Measurements from ENCODE around the gene CYP2W1.

The CYP2W1 gene

DNA sequence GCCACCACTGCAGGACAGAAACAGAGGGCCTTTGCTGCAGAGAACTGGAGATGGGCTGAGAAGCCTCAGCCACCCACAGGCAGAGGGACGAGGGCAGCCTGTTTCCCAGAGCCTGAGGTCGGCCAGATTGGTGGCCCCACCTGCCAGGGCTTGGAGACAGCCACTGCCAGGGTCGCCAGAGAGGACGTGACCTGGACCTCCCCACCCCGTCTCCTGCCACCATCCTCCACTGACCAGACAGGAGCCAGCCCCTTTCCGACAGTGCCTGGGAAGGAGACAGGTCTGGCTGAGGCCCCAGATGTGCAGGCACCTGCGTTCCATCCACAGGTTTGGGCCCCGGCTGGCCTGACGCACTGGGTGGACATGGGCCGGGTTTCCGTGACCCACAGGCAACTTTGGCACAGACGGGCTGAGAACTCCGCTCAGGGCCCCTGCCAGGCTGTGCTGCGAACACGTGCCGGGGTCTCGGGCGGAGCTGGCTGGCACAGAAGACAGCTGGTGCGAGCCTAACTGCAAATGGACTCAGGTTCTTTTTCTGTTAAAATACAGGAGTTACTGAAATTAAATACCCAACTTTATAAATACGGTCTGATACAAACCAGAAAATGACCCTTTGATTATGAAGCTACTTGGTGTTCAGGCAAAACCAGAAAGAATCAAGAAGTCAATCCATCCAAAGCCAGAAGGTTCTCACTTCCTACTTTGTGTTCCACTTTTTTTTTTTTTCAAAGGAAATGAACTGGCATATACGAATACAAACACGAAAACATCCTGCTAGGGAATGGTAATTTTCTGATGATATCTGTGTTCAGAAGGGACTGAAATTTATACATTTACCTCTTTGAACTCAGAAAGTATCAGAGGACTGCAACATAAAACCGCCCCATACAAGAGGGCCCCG lies 14.5 kb upstream of the CYP2W1 start:
- Mint-ChIP-seq H3K4me3 (no peak overlapping the region), H3K27me3 (no peaks in the 10 kb centered on the region), H3K27ac (peak overlapping the region in 1 of 2 donors; percentile 42), H3K9me3 (no peaks in the 10 kb centered on the region), H3K4me1 (peaks cover 64% of the 10 kb centered on the region)
- ATAC-seq: no peak
- DNase-seq: no peak

DNA sequence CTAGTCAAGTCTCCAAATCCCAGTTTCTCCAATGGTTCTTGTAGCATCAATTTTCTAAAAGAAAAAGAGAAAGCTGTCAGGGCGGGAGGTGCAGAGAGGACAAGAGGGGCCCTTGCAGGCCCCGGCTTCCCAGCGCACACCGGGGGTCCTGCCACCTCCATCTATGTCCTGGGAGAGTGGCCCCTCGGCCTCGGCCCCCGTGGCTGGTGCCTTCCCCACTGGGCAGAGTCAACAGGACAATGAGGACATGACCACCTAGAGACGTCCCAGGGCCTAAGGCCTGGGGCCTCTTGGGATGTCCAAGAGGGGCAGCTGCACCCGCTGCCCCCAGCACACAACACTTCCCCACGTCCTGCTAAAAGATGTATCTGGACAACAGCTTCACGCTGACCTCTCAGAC lies 13.6 kb upstream of the CYP2W1 start:
- DNase-seq (no peak), ATAC-seq (no peak)
- H3K27ac Mint-ChIP-seq: no peak overlapping the region
- H3K4me1 Mint-ChIP-seq: peaks cover 57% of the 10 kb centered on the region
- no peak overlapping the region for H3K4me3 Mint-ChIP-seq
- H3K9me3 Mint-ChIP-seq: no peaks in the 10 kb centered on the region
- no peaks in the 10 kb centered on the region for H3K27me3 Mint-ChIP-seq

GRCh38 chr7:970744-971143 lies 12.2 kb upstream of the CYP2W1 start:
- peaks cover 43% of the 10 kb centered on the region for H3K4me1 Mint-ChIP-seq
- H3K27ac Mint-ChIP-seq: no peak overlapping the region
- no peaks in the 10 kb centered on the region for H3K27me3 Mint-ChIP-seq
- no peak overlapping the region for H3K4me3 Mint-ChIP-seq
- ATAC-seq (no peak), DNase-seq (no peak)
- no peaks in the 10 kb centered on the region for H3K9me3 Mint-ChIP-seq

DNA sequence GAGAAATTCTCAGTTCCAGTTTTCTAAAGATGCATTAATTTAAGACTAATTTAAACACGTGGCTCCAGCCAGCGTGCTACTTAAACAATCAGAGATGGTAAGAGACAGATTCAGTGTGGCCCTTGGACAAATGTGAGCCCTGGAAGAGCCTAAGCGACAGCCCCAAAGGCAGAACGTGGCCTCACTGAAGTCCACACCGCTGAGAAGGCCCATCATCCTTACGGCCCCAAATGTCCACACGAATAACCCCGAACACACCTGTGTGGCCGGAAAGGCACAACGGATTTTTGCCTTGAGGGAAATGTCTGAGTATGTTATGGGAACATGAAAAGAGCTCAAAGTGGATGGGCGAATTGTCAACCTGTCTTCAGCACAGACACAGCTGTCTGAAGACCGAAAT lies 10.9 kb upstream of the CYP2W1 start:
- ATAC-seq (no peak), DNase-seq (no peak)
- peak overlapping the region in 1 of 2 donors; percentile 87 for H3K27ac Mint-ChIP-seq
- H3K27me3 Mint-ChIP-seq: no peaks in the 10 kb centered on the region
- peaks cover 35% of the 10 kb centered on the region for H3K4me1 Mint-ChIP-seq
- H3K4me3 Mint-ChIP-seq: peak overlapping the region in 1 of 2 donors; percentile 13
- H3K9me3 Mint-ChIP-seq: no peaks in the 10 kb centered on the region

DNA sequence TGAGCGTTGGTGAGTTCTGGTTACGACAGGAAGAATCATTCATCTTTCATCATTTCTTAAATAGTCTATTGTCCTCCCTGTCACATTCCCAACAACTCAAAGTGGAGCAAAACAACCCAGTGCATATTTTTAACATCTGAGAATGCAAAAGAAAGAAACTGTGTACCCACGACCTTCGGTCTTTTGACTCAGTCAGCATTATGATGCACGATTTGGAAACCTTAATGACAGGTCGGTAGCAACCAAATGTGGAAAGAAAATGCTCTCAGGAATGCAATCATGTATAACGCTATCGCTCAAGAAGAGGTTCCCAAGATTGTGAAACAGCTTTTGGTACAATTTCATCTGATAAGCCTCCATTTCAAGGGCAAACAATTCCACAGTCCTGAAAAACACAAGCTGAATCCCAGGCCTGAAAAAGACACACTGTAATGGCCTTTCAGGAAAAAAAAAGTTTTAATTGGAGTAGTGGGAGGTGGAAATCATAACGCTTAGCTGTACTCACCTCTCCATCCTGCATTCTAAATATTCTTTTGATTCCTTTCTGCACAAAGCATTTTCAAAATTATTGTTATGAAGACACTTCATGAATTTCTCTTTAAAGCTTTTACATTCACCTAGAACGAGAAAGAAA lies 10.2 kb upstream of the CYP2W1 start:
- no peak for DNase-seq
- Mint-ChIP-seq H3K4me3 (peak overlapping the region; percentile 47 to 56), H3K27ac (no peak overlapping the region), H3K4me1 (peaks cover 35% of the 10 kb centered on the region), H3K27me3 (no peaks in the 10 kb centered on the region), H3K9me3 (no peaks in the 10 kb centered on the region)
- no peak for ATAC-seq

DNA sequence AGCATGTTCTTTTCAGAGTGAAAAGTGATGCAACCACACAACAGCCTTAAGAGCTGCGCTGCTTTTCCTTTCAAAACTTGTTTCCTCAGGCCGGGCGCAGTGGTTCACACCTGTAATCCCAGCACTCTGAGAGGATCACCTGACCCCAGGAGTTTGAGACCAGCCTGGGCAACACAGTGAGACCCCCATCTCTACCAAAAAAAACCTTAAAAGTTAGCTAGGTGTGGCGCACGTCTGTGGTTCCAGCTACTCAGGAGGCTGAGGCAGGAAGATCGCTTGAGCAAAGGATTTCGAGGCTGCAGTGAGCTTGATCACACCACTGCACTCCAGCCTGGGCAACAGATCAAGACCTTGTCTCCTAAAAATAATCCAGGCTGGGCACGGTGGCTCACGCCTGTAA lies 9.7 kb upstream of the CYP2W1 start:
- H3K4me3 Mint-ChIP-seq: peak overlapping the region; percentile 47 to 56
- H3K27me3 Mint-ChIP-seq: no peaks in the 10 kb centered on the region
- H3K4me1 Mint-ChIP-seq: peaks cover 35% of the 10 kb centered on the region
- ATAC-seq: no peak
- H3K27ac Mint-ChIP-seq: no peak overlapping the region
- no peak for DNase-seq
- H3K9me3 Mint-ChIP-seq: no peaks in the 10 kb centered on the region

DNA sequence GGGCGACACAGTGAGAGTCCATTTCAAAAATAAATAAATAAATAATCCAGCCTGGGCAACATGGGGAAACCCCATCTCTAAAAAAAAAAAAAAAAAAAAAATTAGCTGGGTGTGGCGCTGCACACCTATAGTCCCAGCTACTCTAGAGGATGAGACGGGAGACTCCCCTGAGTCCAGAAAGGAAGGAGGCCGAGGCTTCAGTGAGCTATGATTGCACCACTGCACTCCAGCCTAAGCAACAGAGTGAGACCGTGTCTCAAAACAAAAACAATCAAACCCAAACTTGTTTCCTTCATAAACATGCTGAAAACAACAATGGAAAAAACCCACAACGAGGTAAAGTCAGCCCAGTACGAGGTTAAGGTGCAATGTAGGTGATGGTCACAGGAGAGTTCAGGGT lies 8.8 kb upstream of the CYP2W1 start:
- no peak for DNase-seq
- Mint-ChIP-seq H3K27ac (peak overlapping the region in 1 of 2 donors; percentile 96), H3K4me1 (peaks cover 35% of the 10 kb centered on the region), H3K4me3 (peak overlapping the region; percentile 92 to 97), H3K9me3 (no peaks in the 10 kb centered on the region), H3K27me3 (no peaks in the 10 kb centered on the region)
- ATAC-seq: no peak

DNA sequence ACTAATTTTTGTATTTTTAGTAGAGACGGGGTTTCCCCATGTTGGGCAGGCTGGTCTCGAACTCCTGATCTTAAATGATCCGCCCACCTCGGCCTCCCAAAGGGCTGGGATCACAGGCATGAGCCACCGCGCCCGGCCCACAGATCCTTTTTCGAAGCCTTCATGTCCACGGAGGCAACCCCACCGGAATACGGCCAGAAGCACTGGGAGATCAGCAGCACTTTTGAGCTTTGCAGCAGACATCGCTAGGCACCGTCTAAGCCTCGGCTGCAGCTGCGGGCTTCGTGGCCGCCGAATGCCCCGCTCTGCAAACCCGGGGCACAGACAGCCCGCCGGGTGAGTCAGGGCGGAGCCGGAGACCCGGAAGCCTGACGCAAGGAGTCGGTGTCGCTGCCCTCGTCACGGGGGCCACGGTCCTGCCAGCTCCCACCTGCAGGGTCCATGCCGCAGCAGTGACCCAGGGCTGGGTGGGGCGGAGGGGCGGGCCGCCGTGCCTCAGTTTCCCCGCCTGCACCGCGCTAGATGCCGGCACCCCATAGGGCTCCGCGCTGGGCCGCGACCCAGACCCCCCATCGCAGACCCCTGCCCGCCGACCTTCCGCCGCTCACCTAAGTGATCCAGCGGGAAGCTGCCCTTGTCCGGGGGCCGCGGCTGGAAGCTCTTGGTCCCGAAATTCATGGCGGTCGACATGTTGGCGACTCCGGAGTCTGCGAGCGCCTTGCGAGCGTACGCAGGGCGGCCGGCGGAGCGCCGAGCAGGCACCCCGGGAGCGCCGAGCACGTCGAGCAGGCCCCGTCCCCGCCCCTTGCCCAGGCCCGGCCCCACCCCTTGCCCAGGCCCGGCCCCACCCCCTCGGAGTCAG lies 7.9 kb upstream of the CYP2W1 start, which contains the start of gene COX19:
Gene COX19 (minus strand): TSS at position 730 of the 862 bp plus-strand sequence. CDS start 40 bp downstream, at position 690.
- DNase-seq: peak; percentile 90 to 92
- no peaks in the 10 kb centered on the region for H3K27me3 Mint-ChIP-seq
- peak; percentile 95 for ATAC-seq
- H3K27ac Mint-ChIP-seq: peak within 1 kb of the TSS; percentile 96 to 99
- no peaks in the 10 kb centered on the region for H3K9me3 Mint-ChIP-seq
- peaks cover 29% of the 10 kb centered on the region for H3K4me1 Mint-ChIP-seq
- H3K4me3 Mint-ChIP-seq: peak within 1 kb of the TSS; percentile 92 to 97

GRCh38 chr7:975702-976473 lies 7.1 kb upstream of the CYP2W1 start:
- Mint-ChIP-seq H3K9me3 (no peaks in the 10 kb centered on the region), H3K27me3 (no peaks in the 10 kb centered on the region), H3K4me3 (peak overlapping the region; percentile 92 to 97), H3K4me1 (peaks cover 25% of the 10 kb centered on the region), H3K27ac (no peak overlapping the region)
- no peak for ATAC-seq
- no peak for DNase-seq

- no peaks in the 10 kb centered on the region for H3K9me3 Mint-ChIP-seq
- no peak overlapping the region for H3K4me3 Mint-ChIP-seq
- ATAC-seq (no peak), DNase-seq (no peak)
- peaks cover 16% of the 10 kb centered on the region for H3K4me1 Mint-ChIP-seq
- H3K27ac Mint-ChIP-seq: no peak overlapping the region
- no peaks in the 10 kb centered on the region for H3K27me3 Mint-ChIP-seq
Measured at GRCh38 chr7:976901-977325, 6.1 kb upstream of the CYP2W1 start.

DNA sequence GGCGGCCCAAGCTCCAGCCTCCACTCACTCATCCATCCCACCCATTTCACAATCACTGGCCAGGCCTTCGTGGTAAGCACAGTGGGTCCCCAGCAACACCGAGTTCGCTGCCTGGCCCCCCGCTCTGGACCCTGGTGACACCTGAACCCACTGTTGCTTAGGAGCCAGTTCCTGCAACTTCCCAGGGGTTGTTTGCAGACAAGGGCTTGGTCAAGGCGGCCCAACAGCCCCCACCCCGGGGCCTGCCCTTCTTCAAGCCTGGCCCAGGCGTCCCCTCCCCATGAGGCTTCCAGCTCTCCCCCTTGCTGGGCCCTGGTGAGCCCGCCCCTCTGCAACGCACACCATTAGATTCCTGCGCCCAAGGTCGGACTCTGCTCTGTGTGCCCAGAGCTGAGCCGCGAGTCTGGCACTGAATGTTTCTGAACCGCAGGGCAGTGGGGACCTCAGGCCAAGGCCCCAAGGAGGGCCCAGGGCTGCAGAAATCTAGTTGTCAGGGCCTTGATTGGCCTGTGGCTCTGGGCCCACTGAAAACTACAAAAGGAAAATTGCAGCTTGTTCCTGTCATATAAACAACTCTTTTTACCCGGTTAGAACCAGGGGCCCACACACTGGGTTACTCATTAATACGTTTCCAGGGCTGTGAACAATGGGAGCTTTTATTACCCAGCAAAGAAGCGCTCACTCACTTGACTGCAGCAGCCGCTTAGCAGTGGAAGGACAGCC lies 5.5 kb upstream of the CYP2W1 start:
- peaks cover 10% of the 10 kb centered on the region for H3K4me1 Mint-ChIP-seq
- H3K27me3 Mint-ChIP-seq: no peaks in the 10 kb centered on the region
- DNase-seq (no peak), ATAC-seq (no peak)
- H3K27ac Mint-ChIP-seq: peak overlapping the region in 1 of 2 donors; percentile 74
- no peak overlapping the region for H3K4me3 Mint-ChIP-seq
- no peaks in the 10 kb centered on the region for H3K9me3 Mint-ChIP-seq

- Mint-ChIP-seq H3K27ac (no peak overlapping the region), H3K27me3 (no peaks in the 10 kb centered on the region), H3K4me3 (no peak overlapping the region), H3K9me3 (no peaks in the 10 kb centered on the region), H3K4me1 (peaks cover 7% of the 10 kb centered on the region)
- ATAC-seq (no peak), DNase-seq (no peak)
Measured at GRCh38 chr7:978049-978346, 5.0 kb upstream of the CYP2W1 start.

GRCh38 chr7:978416-979091 lies 4.4 kb upstream of the CYP2W1 start:
- H3K27ac Mint-ChIP-seq: no peak overlapping the region
- no peaks in the 10 kb centered on the region for H3K27me3 Mint-ChIP-seq
- ATAC-seq (no peak), DNase-seq (no peak)
- no peak overlapping the region for H3K4me3 Mint-ChIP-seq
- peaks cover 1% of the 10 kb centered on the region for H3K4me1 Mint-ChIP-seq
- H3K9me3 Mint-ChIP-seq: no peaks in the 10 kb centered on the region

GRCh38 chr7:979151-979550 lies 3.8 kb upstream of the CYP2W1 start:
- ATAC-seq: no peak

More at GRCh38 chr7:979151-979550, 3.8 kb upstream of the CYP2W1 start:
- peak overlapping the region in 1 of 2 donors; percentile 78 for H3K27ac Mint-ChIP-seq
- DNase-seq: no peak
- H3K4me3 Mint-ChIP-seq: no peak overlapping the region
- no peaks in the 10 kb centered on the region for H3K9me3 Mint-ChIP-seq
- H3K4me1 Mint-ChIP-seq: no peaks in the 10 kb centered on the region
- no peaks in the 10 kb centered on the region for H3K27me3 Mint-ChIP-seq
